K562 (cell line): ENCODE results near the gene PYM1. TPM values are rescaled to one million over a fixed set of nuclear protein-coding genes. Genes with fewer than 3 reads are reported as not detected.

ENCODE experiments used
- ATAC-seq: fragments of 200-7000 bp; cut with Tn5 transposase; 3 replicates; pipeline ENCODE4 v1.9.1; 2020; ENCODE audit warnings: moderate library complexity
- BruUV-seq: library from RNA; stranded (reverse); fragments of 400-500 nt; replicated peaks from 2 replicates; lab custom pipeline; 2021; lab: Mats Ljungman, UMichigan
- CTCF ChIA-PET: fragments of 300-600 bp; formaldehyde crosslinking; extraction: SDS; loops from one replicate; lab custom pipeline; 2021; ENCODE audit warnings: low intra/inter-chr PET ratio; lab: Yijun Ruan, JAX
- POLR2A ChIA-PET: fragments of 300-600, 350-650 bp; sonication (Branson Sonifier 250); formaldehyde crosslinking; extraction: SDS; loops from one replicate; lab custom pipeline; 2021; ENCODE audit warnings: antibody characterized with exemption, inconsistent platforms; lab: Yijun Ruan, JAX
- DNase-seq, 4 experiments: peaks; one replicate each; pipeline versions ENCODE4 v3.0.0 to v3.0.0-alpha.2; 2011 to 2018; ENCODE audit warnings: low spot score in 3 of 4, mixed read lengths in 3 of 4; ENCODE audit errors: extremely low read depth in 1 of 4
- FAIRE-seq: peaks from 2 replicates; lab custom pipeline; 2011; peaks lifted over from hg19 to GRCh38; lab: Jason Lieb, UNC
- H2AFZ ChIP-seq: 2 replicates; pipeline ENCODE4 v1.6.0; 2011; ENCODE audit warnings: low read depth, low read length, control low read depth, inconsistent platforms
- H3K27ac ChIP-seq: fragments of 200-600 bp; 3 replicates; pipeline ENCODE4 v1.8.0; 2011; ENCODE audit warnings: low read depth, mild to moderate bottlenecking, control low read depth, inconsistent platforms, low read length, moderate library complexity, mixed read lengths; ENCODE audit errors: extremely low read depth
- H3K27me3 ChIP-seq, 2 experiments: fragments of 300-600 bp in 1 of 2; 2 replicates in 1 of 2; 3 replicates in 1 of 2; pipeline versions ENCODE4 v1.6.0 to v1.8.0; 2011; ENCODE audit warnings: inconsistent platforms in 2 of 2, low read length in 2 of 2, mild to moderate bottlenecking in 1 of 2, mixed read lengths in 1 of 2, moderate library complexity in 1 of 2; ENCODE audit not compliant: control insufficient read depth in 2 of 2, insufficient read depth in 2 of 2
- H3K36me3 ChIP-seq: fragments of 300-600 bp; 3 replicates; pipeline ENCODE4 v1.8.0; 2011; ENCODE audit warnings: mild to moderate bottlenecking, low read length, inconsistent platforms; ENCODE audit not compliant: control insufficient read depth, insufficient read depth
- H3K4me1 ChIP-seq, 2 experiments: fragments of 200-600 bp in 1 of 2; replicated peaks in 1 of 2; 2 replicates in 1 of 2; 3 replicates in 1 of 2; pipeline versions ENCODE4 v1.5.1 to v1.8.0; 2011; ENCODE audit warnings: inconsistent platforms in 2 of 2, low read length in 2 of 2, mild to moderate bottlenecking in 1 of 2, mixed read lengths in 1 of 2, moderate library complexity in 1 of 2; ENCODE audit not compliant: control insufficient read depth in 2 of 2, insufficient read depth in 2 of 2
- H3K4me2 ChIP-seq: 2 replicates; pipeline ENCODE4 v1.6.1; 2011; ENCODE audit warnings: low read length, control low read depth, inconsistent platforms, mixed read lengths; ENCODE audit not compliant: insufficient read depth
- H3K4me3 ChIP-seq: fragments of 200-600 bp; sonication (generic), shearing (Covaris generic); 2 replicates; pipeline ENCODE4 v1.5.1; 2016; ENCODE audit warnings: control low read depth, inconsistent platforms
- H3K79me2 ChIP-seq: fragments of 200-600 bp; 3 replicates; pipeline ENCODE4 v1.8.0; 2011; ENCODE audit warnings: low read length, inconsistent platforms; ENCODE audit not compliant: control insufficient read depth, insufficient read depth
- H3K9ac ChIP-seq, 2 experiments: 2 replicates each; pipeline versions ENCODE4 v1.6.0 to v1.6.1; 2011; ENCODE audit warnings: low read depth in 2 of 2, low read length in 2 of 2, control low read depth in 1 of 2, inconsistent platforms in 1 of 2, mild to moderate bottlenecking in 1 of 2, mixed read lengths in 1 of 2; ENCODE audit not compliant: insufficient read depth in 1 of 2
- H3K9me1 ChIP-seq: one replicate; pipeline ENCODE4 v1.6.0; 2011; ENCODE audit warnings: inconsistent platforms, mild to moderate bottlenecking, low read length, moderate library complexity; ENCODE audit not compliant: control insufficient read depth, insufficient read depth
- H3K9me3 ChIP-seq: replicated peaks from 2 replicates; pipeline ENCODE4 v1.5.1; 2011; ENCODE audit warnings: low read depth, low read length, inconsistent platforms; ENCODE audit not compliant: control insufficient read depth, insufficient read depth
- H4K20me1 ChIP-seq: replicated peaks from 2 replicates; pipeline ENCODE4 v1.6.1; 2011; ENCODE audit warnings: low read length, inconsistent platforms, mixed read lengths; ENCODE audit not compliant: control insufficient read depth, insufficient read depth
- BHLHE40 ChIP-seq: IDR thresholded peaks from 2 replicates; pipeline ENCODE4 v1.6.1; 2011; ENCODE audit warnings: low read length, improper control_type of control experiment
- CTBP1 ChIP-seq: fragments of 450-650 bp; IDR thresholded peaks from 2 replicates; pipeline ENCODE4 v1.6.1; 2016; ENCODE audit warnings: borderline replicate concordance
- CXXC5 ChIP-seq: fragments of 250-450 bp; sonication (Bioruptor Pico); IDR thresholded peaks from 2 replicates; pipeline ENCODE4 v1.8.0; 2022; ENCODE audit warnings: inconsistent platforms, mild to moderate bottlenecking, moderate library complexity
- DLX4 ChIP-seq: fragments of 250-450 bp; sonication (Bioruptor Pico); IDR thresholded peaks from 2 replicates; pipeline ENCODE4 v1.6.1; 2021; ENCODE audit warnings: mild to moderate bottlenecking
- ELF4 ChIP-seq: fragments of 450-650 bp; formaldehyde crosslinking; IDR thresholded peaks from 2 replicates; pipeline ENCODE4 v1.4.0; 2022; ENCODE audit warnings: missing genetic modification characterization
- HDAC1 ChIP-seq, 2 experiments: fragments of 450-650 bp; IDR thresholded peaks; 2 replicates each; pipeline ENCODE4 v1.6.1; 2016 to 2017; ENCODE audit warnings: inconsistent platforms in 1 of 2, mild to moderate bottlenecking in 1 of 2, moderate library complexity in 1 of 2
- NR0B1 ChIP-seq: fragments of 450-650 bp; IDR thresholded peaks from one replicate; pipeline ENCODE4 v1.6.1; 2018; ENCODE audit warnings: mild to moderate bottlenecking, moderate library complexity; ENCODE audit not compliant: partially characterized antibody
- PML ChIP-seq: IDR thresholded peaks from 2 replicates; pipeline ENCODE4 v1.6.1; 2012; ENCODE audit warnings: low read length, inconsistent platforms
- SOX6 ChIP-seq: fragments of 450-650 bp; IDR thresholded peaks from 2 replicates; pipeline ENCODE4 v1.6.1; 2014; ENCODE audit warnings: mild to moderate bottlenecking
- ZC3H11A ChIP-seq: IDR thresholded peaks from 2 replicates; pipeline ENCODE4 v1.6.1; 2012; ENCODE audit warnings: low read depth, low read length, improper control_type of control experiment
- ZNF134 ChIP-seq: fragments of 250-450 bp; sonication (Bioruptor Pico); conservative IDR thresholded peaks from 2 replicates; pipeline ENCODE4 v1.4.0; 2020
- ZNF174 ChIP-seq: fragments of 250-450 bp; sonication (Bioruptor Pico); IDR thresholded peaks from 2 replicates; pipeline ENCODE4 v1.4.0; 2020; ENCODE audit warnings: mild to moderate bottlenecking
- ZNF785 ChIP-seq: fragments of 250-450 bp; sonication (Bioruptor Pico); IDR thresholded peaks from 2 replicates; pipeline ENCODE4 v1.4.0; 2020; ENCODE audit warnings: mild to moderate bottlenecking
- WGBS: fragments of 100-300 bp; shearing (Covaris generic); methylation state at CpG from one replicate; pipeline ENCODE4 v1.1.6; 2016; ENCODE audit warnings: low coverage, mixed read lengths; ENCODE audit not compliant: insufficient coverage; ENCODE audit errors: missing lambda C conversion rate; 5-methylcytosine and 5-hydroxymethylcytosine counted together
- in situ Hi-C: fragments of 300-500 bp; cut with MboI; formaldehyde crosslinking; loops from 4 replicates; pipeline ENCODE4 v1.15.0; 2018; ENCODE audit warnings: inconsistent platforms, mixed read lengths
- intact Hi-C: fragments of 100-400 bp; cut with micrococcal nuclease; formaldehyde crosslinking; loops from 2 replicates; pipeline ENCODE4 v1.14.2; 2022
- polyA plus RNA-seq, 8 experiments: library from polyadenylated mRNA; depleted of rRNA in 4 of 8; stranded (reverse) in 5 of 8; unstranded in 3 of 8; fragments of >200 nt; fragmentation: Nextera tagmentation in 2 of 8; fragmentation: Illumina TruSeq in 1 of 8; extraction: Ambion mirVana in 2 of 8; extraction: Trizol in 1 of 8; gene quantifications; 2 replicates each; pipeline versions ENCODE4 v1.2.1 to v1.2.3, GENCODE V29; 2011 to 2014; ENCODE audit warnings: inconsistent platforms in 1 of 8, missing spikeins in 1 of 8
- total RNA-seq, 7 experiments: library from RNA; depleted of rRNA in 6 of 7; stranded (reverse); fragments of >200 nt in 6 of 7; fragmentation: Illumina TruSeq in 2 of 7; extraction: Trizol in 2 of 7; gene quantifications; 2 replicates each; pipeline versions ENCODE4 v1.2.1 to v1.2.3, GENCODE V29; 2011 to 2021; ENCODE audit warnings: low replicate concordance in 1 of 7

PYM1 gene
- total and polyA plus RNA-seq, 9 of the 15 experiments (the other 6 are each of a cell fraction or from before 2014, with no cell fraction given) = 29.0 to 51.3 (median 34.1) TPM

GRCh38 chr12:55932551-55932910 lies 4.8 kb upstream of the PYM1 start:
- H3K79me2 ChIP-seq = peaks cover 16% of the 10 kb centered on the region
- no peaks in the 10 kb centered on the region for H3K9me1 ChIP-seq
- TF ChIP-seq ZNF174 (CRISPR knock-in tag) (no peak), BHLHE40 (no peak), CXXC5 (CRISPR knock-in tag) (no peak), DLX4 (CRISPR knock-in tag) (no peak), NR0B1 (no peak), PML (no peak), SOX6 (no peak), ZNF785 (CRISPR knock-in tag) (no peak), ELF4 (CRISPR knock-in tag) (peak; percentile 42; the same call in 1 of the 2 replicates), ZC3H11A (no peak), HDAC1 (IDR thresholded peaks at IDR 0.05) (0 out of 4 replicates have a peak, but pooled peaks of 1 of the 2 experiments have one; percentile 21), ZNF134 (no peak), CTBP1 (0 out of 2 replicates have a peak, but pooled peaks have one; percentile 19)
- no peak for DNase-seq
- 40% methylated on average over 4 of the region's 4 CpGs for WGBS
- no peak for FAIRE-seq
- no peaks in the 10 kb centered on the region for H3K36me3 ChIP-seq
- H3K4me1 ChIP-seq = peaks cover 27 to 29% of the 10 kb centered on the region in 2 experiments; a peak in 4 of 5 replicates
- peak overlapping the region; percentile 92 for H2AFZ ChIP-seq
- ChIA-PET CTCF (no interaction called here), POLR2A (interaction anchor here (0.6 to 1.1 kb wide), 3 partner anchors 22 to 93 kb away, joined by 3 to 4 read pairs (median 3); no protein-coding TSS in a partner anchor)
- no TSS peak for BruUV-seq
- peak overlapping the region; percentile 87 for H3K4me2 ChIP-seq
- in situ Hi-C loops = no loop called here
- H4K20me1 ChIP-seq = no peaks in the 10 kb centered on the region
- no peak overlapping the region for H3K27ac ChIP-seq
- no peaks in the 10 kb centered on the region for H3K9me3 ChIP-seq
- peak overlapping the region; percentile 53 to 93; a peak in 2 of 4 replicates for H3K9ac ChIP-seq
- no peaks in the 10 kb centered on the region for H3K27me3 ChIP-seq
- intact Hi-C loops = no loop called here
- no peak for ATAC-seq
- H3K4me3 ChIP-seq = peak overlapping the region; percentile 38
